Type B pancreatic cell (in vitro differentiated cells): ENCODE measurements around the gene HELZ. TPM values are rescaled to one million over a fixed set of nuclear protein-coding genes. Genes with fewer than 3 reads are reported as not detected.
"Not testable (repeated sequence)": the region's sequence is repeated elsewhere in the genome, so short reads cannot be mapped to it uniquely, and the experiment has no call there.

ENCODE experiments used
- DNase-seq: peaks from one replicate; pipeline ENCODE4 v3.0.0; 2021; ENCODE audit warnings: mixed read lengths; ENCODE audit not compliant: unreplicated experiment; ENCODE audit errors: extremely low spot score
- H3K27ac Mint-ChIP-seq: 2 replicates; pipeline ENCODE4 v1.8.0; 2021; ENCODE audit warnings: mild to moderate bottlenecking, mixed read lengths
- H3K27me3 Mint-ChIP-seq: 2 replicates; pipeline ENCODE4 v1.8.0; 2021; ENCODE audit warnings: mixed read lengths
- H3K36me3 Mint-ChIP-seq: 2 replicates; pipeline ENCODE4 v1.8.0; 2021; ENCODE audit warnings: mixed read lengths
- H3K4me1 Mint-ChIP-seq: one replicate; pipeline ENCODE4 v1.8.0; 2021; ENCODE audit warnings: mixed read lengths; ENCODE audit not compliant: unreplicated experiment
- H3K4me3 Mint-ChIP-seq: 2 replicates; pipeline ENCODE4 v1.8.0; 2021; ENCODE audit warnings: mild to moderate bottlenecking, mixed read lengths
- H3K9me3 Mint-ChIP-seq: 2 replicates; pipeline ENCODE4 v1.8.0; 2021; ENCODE audit warnings: mixed read lengths
- CTCF ChIP-seq: fragments of 200-600 bp; sonication (generic); conservative IDR thresholded peaks from 2 replicates; pipeline ENCODE4 v1.5.0; 2021; ENCODE audit warnings: antibody characterized with exemption, mild to moderate bottlenecking
- total RNA-seq: library from RNA; stranded (reverse); gene quantifications from 2 replicates; pipeline ENCODE4 v1.2.1, GENCODE V29; 2021; ENCODE audit warnings: low replicate concordance

The HELZ gene
- total RNA-seq, 1 donor from 2014 or later, result 55.1 TPM

- no peak for TF ChIP-seq CTCF
- peaks cover 6% of the 10 kb centered on the region for H3K36me3 Mint-ChIP-seq
- H3K9me3 Mint-ChIP-seq, result no peaks in the 10 kb centered on the region
- no peak for DNase-seq
- H3K4me1 Mint-ChIP-seq, result peaks cover 4% of the 10 kb centered on the region
- H3K4me3 Mint-ChIP-seq, result no peak overlapping the region
- H3K27me3 Mint-ChIP-seq, result no peaks in the 10 kb centered on the region
- no peak overlapping the region for H3K27ac Mint-ChIP-seq
Measured at GRCh38 chr17:67130768-67131167, 114.2 kb downstream of the HELZ start.

- H3K27me3 Mint-ChIP-seq, result no peaks in the 10 kb centered on the region
- TF ChIP-seq CTCF, result no peak
- peaks cover 4% of the 10 kb centered on the region for H3K4me1 Mint-ChIP-seq
- H3K4me3 Mint-ChIP-seq, result no peak overlapping the region
- H3K36me3 Mint-ChIP-seq, result peaks cover 5% of the 10 kb centered on the region
- no peaks in the 10 kb centered on the region for H3K9me3 Mint-ChIP-seq
- no peak overlapping the region for H3K27ac Mint-ChIP-seq
- DNase-seq, result no peak
Measured at GRCh38 chr17:67129283-67129682, 115.7 kb downstream of the HELZ start.

GRCh38 chr17:67128700-67129099, 116.3 kb downstream of the HELZ start:
- no peak for DNase-seq
- H3K4me3 Mint-ChIP-seq, result no peak overlapping the region
- TF ChIP-seq CTCF, result no peak

GRCh38 chr17:67127925-67128324, 117.1 kb downstream of the HELZ start:
- DNase-seq, result no peak
- Mint-ChIP-seq H3K36me3 (peaks cover 5% of the 10 kb centered on the region), H3K9me3 (no peaks in the 10 kb centered on the region), H3K4me3 (no peak overlapping the region), H3K27me3 (no peaks in the 10 kb centered on the region), H3K4me1 (no peaks in the 10 kb centered on the region), H3K27ac (no peak overlapping the region)
- TF ChIP-seq CTCF, result no peak

More at GRCh38 chr17:67128700-67129099, 116.3 kb downstream of the HELZ start:
- Mint-ChIP-seq H3K27ac (no peak overlapping the region), H3K27me3 (no peaks in the 10 kb centered on the region), H3K4me1 (peaks cover 4% of the 10 kb centered on the region), H3K9me3 (no peaks in the 10 kb centered on the region), H3K36me3 (peaks cover 5% of the 10 kb centered on the region)

GRCh38 chr17:67126983-67127382, 118.0 kb downstream of the HELZ start:
- Mint-ChIP-seq H3K4me3 (no peak overlapping the region), H3K9me3 (no peaks in the 10 kb centered on the region), H3K27me3 (no peaks in the 10 kb centered on the region), H3K27ac (no peak overlapping the region), H3K36me3 (peaks cover 5% of the 10 kb centered on the region), H3K4me1 (no peaks in the 10 kb centered on the region)
- TF ChIP-seq CTCF, result no peak
- DNase-seq, result no peak

GRCh38 chr17:67126543-67126942, 118.5 kb downstream of the HELZ start:
- H3K27ac Mint-ChIP-seq, DNase-seq, H3K4me3 Mint-ChIP-seq: not testable (repeated sequence)

More at GRCh38 chr17:67126543-67126942, 118.5 kb downstream of the HELZ start:
- H3K36me3 Mint-ChIP-seq, H3K9me3 Mint-ChIP-seq, H3K4me1 Mint-ChIP-seq, H3K27me3 Mint-ChIP-seq: not testable (repeated sequence)
